SJCRH30 (cell line): ENCODE measurements around the gene RFK. TPM values are rescaled to one million over a fixed set of nuclear protein-coding genes. Genes with fewer than 3 reads are reported as not detected.

Experiments used
- DNase-seq, 2 experiments: peaks; one replicate each; pipeline ENCODE4 v3.0.0-alpha.2; 2015 to 2020
- H3K27ac ChIP-seq: fragments of 250-450 bp; sonication (Bioruptor Pico); 2 replicates; pipeline ENCODE4 v1.5.1; 2020; ENCODE audit warnings: mild to moderate bottlenecking, moderate library complexity
- H3K27me3 ChIP-seq: fragments of 250-450 bp; sonication (Bioruptor Pico); 2 replicates; pipeline ENCODE4 v1.5.1; 2020; ENCODE audit warnings: mild to moderate bottlenecking, moderate library complexity
- H3K36me3 ChIP-seq: fragments of 250-450 bp; sonication (Bioruptor Pico); 2 replicates; pipeline ENCODE4 v1.5.1; 2020; ENCODE audit warnings: mild to moderate bottlenecking, moderate library complexity
- H3K4me1 ChIP-seq: fragments of 250-450 bp; sonication (Bioruptor Pico); 2 replicates; pipeline ENCODE4 v1.5.1; 2020; ENCODE audit warnings: mild to moderate bottlenecking, moderate library complexity
- H3K4me3 ChIP-seq: fragments of 250-450 bp; sonication (Bioruptor Pico); 2 replicates; pipeline ENCODE4 v1.5.1; 2020; ENCODE audit warnings: mild to moderate bottlenecking, moderate library complexity
- H3K9me3 ChIP-seq: fragments of 250-450 bp; sonication (Bioruptor Pico); replicated peaks from 2 replicates; pipeline ENCODE4 v1.5.1; 2020; ENCODE audit warnings: mild to moderate bottlenecking, moderate library complexity
- total RNA-seq: library from RNA; depleted of rRNA; stranded (reverse); fragments of >200 nt; shearing (Covaris generic); gene quantifications from 2 replicates; pipeline ENCODE4 v1.2.3, GENCODE V29; 2014; rRNA removed

RFK gene
- total RNA-seq, 1 experiment from 2014 or later, result 35.4 TPM

GRCh38 chr9:76351006-76351405 is 43.2 kb downstream of the RFK start:
- peaks cover 7% of the 10 kb centered on the region for H3K27me3 ChIP-seq
- H3K4me3 ChIP-seq, result no peak overlapping the region
- no peak overlapping the region for H3K27ac ChIP-seq
- H3K36me3 ChIP-seq, result no peaks in the 10 kb centered on the region
- no peaks in the 10 kb centered on the region for H3K9me3 ChIP-seq
- DNase-seq, result no peak
- H3K4me1 ChIP-seq, result no peaks in the 10 kb centered on the region

GRCh38 chr9:76349865-76350264 is 44.4 kb downstream of the RFK start:
- no peak for DNase-seq
- H3K27me3 ChIP-seq, result peaks cover 7% of the 10 kb centered on the region
- no peaks in the 10 kb centered on the region for H3K4me1 ChIP-seq
- H3K9me3 ChIP-seq, result no peaks in the 10 kb centered on the region
- H3K4me3 ChIP-seq, result no peak overlapping the region
- H3K27ac ChIP-seq, result no peak overlapping the region
- H3K36me3 ChIP-seq, result no peaks in the 10 kb centered on the region

GRCh38 chr9:76342858-76343257 is 51.4 kb downstream of the RFK start:
- no peaks in the 10 kb centered on the region for H3K36me3 ChIP-seq
- peaks cover 3% of the 10 kb centered on the region; the same call in 1 of the 2 replicates for H3K27me3 ChIP-seq
- no peak overlapping the region for H3K27ac ChIP-seq
- DNase-seq, result no peak
- H3K4me3 ChIP-seq, result no peak overlapping the region
- H3K4me1 ChIP-seq, result no peaks in the 10 kb centered on the region
- no peaks in the 10 kb centered on the region for H3K9me3 ChIP-seq

GRCh38 chr9:76342201-76342600 is 52.0 kb downstream of the RFK start:
- Histone ChIP-seq H3K27me3 (peaks cover 3% of the 10 kb centered on the region; the same call in 1 of the 2 replicates), H3K27ac (no peak overlapping the region), H3K9me3 (no peaks in the 10 kb centered on the region), H3K4me3 (no peak overlapping the region), H3K36me3 (no peaks in the 10 kb centered on the region), H3K4me1 (no peaks in the 10 kb centered on the region)
- DNase-seq, result no peak

DNA sequence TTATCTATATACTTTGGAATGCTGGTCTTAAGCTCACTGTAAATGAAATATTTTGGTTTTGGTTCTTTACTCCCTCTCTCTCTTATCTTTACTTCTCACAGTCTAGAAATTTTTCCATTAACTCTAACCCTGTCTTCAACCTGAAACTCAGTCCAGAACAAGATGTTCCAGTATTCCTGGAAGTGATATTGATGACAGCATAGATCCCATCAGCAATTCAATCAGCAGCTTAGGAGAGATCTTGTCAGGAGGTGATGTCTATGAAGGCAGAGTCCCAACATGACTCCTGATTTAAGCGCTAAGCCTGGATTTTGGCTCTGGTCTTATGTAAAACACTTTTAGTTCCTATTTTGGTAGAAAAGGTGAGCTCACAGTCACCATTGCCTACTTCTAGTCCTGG is 52.6 kb downstream of the RFK start:
- H3K4me3 ChIP-seq, result no peak overlapping the region
- DNase-seq, result no peak

DNA sequence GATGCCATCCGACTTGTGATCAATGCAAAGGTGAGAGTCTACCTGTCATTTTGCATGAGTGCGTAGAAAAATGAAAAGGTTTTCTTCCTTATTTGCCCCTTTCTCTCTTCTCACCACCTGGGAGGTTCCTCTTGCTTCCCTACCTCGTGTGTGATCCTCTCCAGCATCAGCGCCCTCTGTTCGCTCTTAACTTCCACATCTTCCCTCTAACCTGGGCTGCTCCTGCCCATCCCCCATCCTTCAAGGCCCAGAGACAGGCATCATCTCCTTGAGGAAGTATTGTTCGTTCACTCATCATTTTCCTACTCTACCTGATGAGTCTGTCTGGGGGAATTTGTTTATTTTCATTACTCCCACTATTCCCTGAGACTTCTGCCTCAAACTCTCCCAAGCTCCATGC is 55.8 kb downstream of the RFK start:
- Histone ChIP-seq H3K4me1 (no peaks in the 10 kb centered on the region), H3K36me3 (no peaks in the 10 kb centered on the region), H3K4me3 (no peak overlapping the region), H3K27me3 (no peaks in the 10 kb centered on the region; the same call in 1 of the 2 replicates), H3K27ac (no peak overlapping the region), H3K9me3 (no peaks in the 10 kb centered on the region)
- DNase-seq, result no peak

More for the DNA sequence above, 52.6 kb downstream of the RFK start:
- Histone ChIP-seq H3K27me3 (peaks cover 3% of the 10 kb centered on the region; the same call in 1 of the 2 replicates), H3K27ac (no peak overlapping the region), H3K36me3 (no peaks in the 10 kb centered on the region), H3K4me1 (no peaks in the 10 kb centered on the region), H3K9me3 (no peaks in the 10 kb centered on the region)

DNA sequence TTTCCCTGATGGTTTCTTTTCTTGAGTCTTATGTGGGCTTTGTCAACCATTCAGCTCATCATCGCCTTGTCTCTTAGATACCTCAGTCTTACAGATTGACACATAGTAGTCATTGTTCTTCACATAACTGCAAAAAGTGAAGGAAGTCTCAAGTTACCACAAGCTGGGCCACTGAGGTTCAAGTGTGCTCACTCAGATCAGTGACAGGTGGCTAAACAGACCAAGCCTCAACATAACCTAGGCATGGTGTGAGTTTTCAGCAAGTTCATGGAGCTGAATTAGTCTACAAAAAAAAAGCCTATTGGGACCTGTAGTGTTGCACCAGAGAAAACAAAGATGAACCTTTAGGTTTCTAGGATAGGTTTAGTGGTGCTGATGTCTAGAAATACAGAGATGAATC is 58.2 kb downstream of the RFK start:
- Histone ChIP-seq H3K9me3 (no peaks in the 10 kb centered on the region), H3K4me1 (no peaks in the 10 kb centered on the region), H3K4me3 (no peak overlapping the region), H3K36me3 (no peaks in the 10 kb centered on the region), H3K27ac (no peak overlapping the region), H3K27me3 (no peaks in the 10 kb centered on the region; the same call in 1 of the 2 replicates)
- DNase-seq, result peak; percentile 10 to 51

Other genes starting within 250 kb of the RFK start
- 10.1 and 14.0 TPM in 2 replicates for gene GCNT1, start 64.8 kb upstream of the RFK start, total RNA-seq